GM12878 (cell line): ENCODE results near the gene DPP3. TPM values are rescaled to one million over a fixed set of nuclear protein-coding genes. Genes with fewer than 3 reads are reported as not detected.
"Not testable (repeated sequence)": the region's sequence is repeated elsewhere in the genome, so short reads cannot be mapped to it uniquely, and the experiment has no call there.

Source experiments
- ATAC-seq: fragments of 200-7000 bp; cut with Tn5 transposase; 3 replicates; pipeline ENCODE4 v1.9.1; 2020; ENCODE audit warnings: mild to moderate bottlenecking, moderate library complexity
- BruUV-seq: library from RNA; stranded (reverse); fragments of 400-500 nt; replicated peaks from 2 replicates; lab custom pipeline; 2021; lab: Mats Ljungman, UMichigan
- CTCF ChIA-PET: fragments of 300-600 bp; sonication (Branson Sonifier 250); formaldehyde crosslinking; extraction: SDS; loops from one replicate; lab custom pipeline; 2021; ENCODE audit warnings: inconsistent platforms; lab: Yijun Ruan, JAX
- POLR2A ChIA-PET: fragments of 350-600 bp; formaldehyde crosslinking; extraction: SDS; loops from one replicate; lab custom pipeline; 2021; ENCODE audit warnings: inconsistent platforms; lab: Charles Lee
- RAD21 ChIA-PET: fragments of 300-600 bp; sonication (Branson Sonifier 250); formaldehyde crosslinking; loops from one replicate; lab custom pipeline; 2023; ENCODE audit warnings: antibody characterized with exemption; ENCODE audit not compliant: unreplicated experiment; lab: Charles Lee
- SMC1A ChIA-PET: fragments of 300-600 bp; sonication (Branson Sonifier 250); formaldehyde crosslinking; loops from one replicate; lab custom pipeline; 2023; ENCODE audit not compliant: unreplicated experiment, uncharacterized antibody; lab: Charles Lee
- DNase-seq: peaks from one replicate; pipeline ENCODE4 v3.0.0-alpha.2; 2011; ENCODE audit warnings: low read depth, low spot score
- FAIRE-seq: peaks from 3 replicates; lab custom pipeline; 2011; peaks lifted over from hg19 to GRCh38; lab: Jason Lieb, UNC
- H2AFZ ChIP-seq: 2 replicates; pipeline ENCODE4 v1.6.0; 2011; ENCODE audit warnings: low read depth, low read length, control low read depth; ENCODE audit not compliant: control insufficient read depth
- H3K27ac ChIP-seq: 2 replicates; pipeline ENCODE4 v1.5.1; 2011; ENCODE audit warnings: control low read depth; ENCODE audit not compliant: control insufficient read depth, insufficient read depth
- H3K27me3 ChIP-seq, 2 experiments: replicated peaks in 1 of 2; 2 replicates each; pipeline versions ENCODE4 v1.6.0 to v1.6.1; 2011; ENCODE audit warnings: low read length in 1 of 2; ENCODE audit not compliant: control insufficient read depth in 2 of 2, insufficient read depth in 2 of 2
- H3K36me3 ChIP-seq, 2 experiments: 2 replicates each; pipeline ENCODE4 v1.5.1; 2011; ENCODE audit warnings: low read length in 1 of 2; ENCODE audit not compliant: control insufficient read depth in 2 of 2, insufficient read depth in 2 of 2
- H3K4me1 ChIP-seq: 2 replicates; pipeline ENCODE4 v1.6.1; 2011; ENCODE audit warnings: mild to moderate bottlenecking, low read length, moderate library complexity, mixed read lengths; ENCODE audit not compliant: control insufficient read depth, insufficient read depth
- H3K4me2 ChIP-seq: 2 replicates; pipeline ENCODE4 v1.6.0; 2011; ENCODE audit warnings: control low read depth; ENCODE audit not compliant: control insufficient read depth, insufficient read depth
- H3K4me3 ChIP-seq: fragments of 200-600 bp; sonication (generic); 2 replicates; pipeline ENCODE4 v1.5.1; 2016
- H3K79me2 ChIP-seq: 2 replicates; pipeline ENCODE4 v1.6.0; 2011; ENCODE audit warnings: low read length; ENCODE audit not compliant: control insufficient read depth, insufficient read depth
- H3K9ac ChIP-seq: 2 replicates; pipeline ENCODE4 v1.8.0; 2011; ENCODE audit warnings: low read length, control low read depth, mixed read lengths; ENCODE audit not compliant: control insufficient read depth, insufficient read depth
- H3K9me3 ChIP-seq: replicated peaks from 3 replicates; pipeline ENCODE4 v1.5.1; 2011; ENCODE audit warnings: mild to moderate bottlenecking, low read length; ENCODE audit not compliant: control insufficient read depth, insufficient read depth
- H4K20me1 ChIP-seq: 2 replicates; pipeline ENCODE4 v1.6.0; 2011; ENCODE audit not compliant: control insufficient read depth, insufficient read depth
- CREM ChIP-seq: IDR thresholded peaks from 2 replicates; pipeline ENCODE4 v1.6.1; 2014; ENCODE audit warnings: antibody characterized with exemption, low read depth
- MXI1 ChIP-seq: fragments of 150-350 bp; IDR thresholded peaks from 2 replicates; pipeline ENCODE4 v1.6.1; 2011; ENCODE audit warnings: low read depth, mild to moderate bottlenecking, inconsistent platforms, low read length, improper control_type of control experiment
- RAD51 ChIP-seq: fragments of 450-650 bp; IDR thresholded peaks from 2 replicates; pipeline ENCODE4 v1.6.1; 2016; ENCODE audit warnings: moderate library complexity, mild to moderate bottlenecking, inconsistent platforms
- STAT1 ChIP-seq: fragments of 450-650 bp; conservative IDR thresholded peaks from 2 replicates; pipeline ENCODE4 v1.6.1; 2014; ENCODE audit warnings: antibody characterized with exemption, mild to moderate bottlenecking
- ZNF24 ChIP-seq: fragments of 450-650 bp; IDR thresholded peaks from 2 replicates; pipeline ENCODE4 v1.6.1; 2017; ENCODE audit warnings: antibody characterized with exemption, mild to moderate bottlenecking
- WGBS: methylation state at CpG from one replicate; pipeline ENCODE4 v1.1.6; 2016; ENCODE audit warnings: low lambda C conversion rate; ENCODE audit not compliant: insufficient replicate concordance, insufficient coverage; ENCODE audit errors: missing lambda C conversion rate; 5-methylcytosine and 5-hydroxymethylcytosine counted together
- in situ Hi-C: fragments of 300-500 bp; cut with MboI; formaldehyde crosslinking; loops from 9 replicates; pipeline ENCODE4 v1.14.3; 2018; ENCODE audit warnings: mixed read lengths
- intact Hi-C: fragments of 100-400 bp; cut with micrococcal nuclease; formaldehyde crosslinking; loops from one replicate; pipeline ENCODE4 v1.14.2; 2022; ENCODE audit not compliant: unreplicated experiment
- polyA plus RNA-seq, 11 experiments: library from polyadenylated mRNA; depleted of rRNA in 4 of 11; unstranded in 6 of 11; stranded (reverse) in 5 of 11; fragments of >200 nt; fragmentation: Nextera tagmentation in 4 of 11; fragmentation: Illumina TruSeq in 1 of 11; extraction: Ambion mirVana in 4 of 11; extraction: Trizol in 1 of 11; gene quantifications; 1 replicate in 1 of 11; 2 replicates in 10 of 11; pipeline versions ENCODE4 v1.2.1 to v1.2.3, GENCODE V29; 2011 to 2016; ENCODE audit warnings: inconsistent platforms in 2 of 11, missing spikeins in 2 of 11, low read depth in 1 of 11
- total RNA-seq, 4 experiments: library from RNA; depleted of rRNA in 3 of 4; stranded (reverse); fragments of >200 nt in 3 of 4; fragmentation: Illumina TruSeq in 1 of 4; extraction: Trizol in 1 of 4; gene quantifications; 2 replicates each; pipeline versions ENCODE4 v1.2.1 to v1.2.3, GENCODE V29; 2013 to 2021
- TF ChIP-seq, protein P1 (sequence below): fragments of 450-650 bp; IDR thresholded peaks from 2 replicates; pipeline ENCODE4 v1.6.1; 2017; ENCODE audit warnings: borderline replicate concordance
- TF ChIP-seq, protein P2 (sequence below): IDR thresholded peaks from 2 replicates; pipeline ENCODE4 v1.6.1; 2012; ENCODE audit warnings: mild to moderate bottlenecking, low read depth, low read length
- TF ChIP-seq, protein P3 (sequence below): fragments of 150-350 bp; IDR thresholded peaks from 2 replicates; pipeline ENCODE4 v1.6.1; 2014; ENCODE audit warnings: mild to moderate bottlenecking, low read depth, low read length

DPP3 gene
- total and polyA plus RNA-seq, 10 of the 15 experiments (the other 5 are each of a cell fraction or from before 2014, with no cell fraction given) = 6.0 to 117 (median 78.1) TPM

DNA sequence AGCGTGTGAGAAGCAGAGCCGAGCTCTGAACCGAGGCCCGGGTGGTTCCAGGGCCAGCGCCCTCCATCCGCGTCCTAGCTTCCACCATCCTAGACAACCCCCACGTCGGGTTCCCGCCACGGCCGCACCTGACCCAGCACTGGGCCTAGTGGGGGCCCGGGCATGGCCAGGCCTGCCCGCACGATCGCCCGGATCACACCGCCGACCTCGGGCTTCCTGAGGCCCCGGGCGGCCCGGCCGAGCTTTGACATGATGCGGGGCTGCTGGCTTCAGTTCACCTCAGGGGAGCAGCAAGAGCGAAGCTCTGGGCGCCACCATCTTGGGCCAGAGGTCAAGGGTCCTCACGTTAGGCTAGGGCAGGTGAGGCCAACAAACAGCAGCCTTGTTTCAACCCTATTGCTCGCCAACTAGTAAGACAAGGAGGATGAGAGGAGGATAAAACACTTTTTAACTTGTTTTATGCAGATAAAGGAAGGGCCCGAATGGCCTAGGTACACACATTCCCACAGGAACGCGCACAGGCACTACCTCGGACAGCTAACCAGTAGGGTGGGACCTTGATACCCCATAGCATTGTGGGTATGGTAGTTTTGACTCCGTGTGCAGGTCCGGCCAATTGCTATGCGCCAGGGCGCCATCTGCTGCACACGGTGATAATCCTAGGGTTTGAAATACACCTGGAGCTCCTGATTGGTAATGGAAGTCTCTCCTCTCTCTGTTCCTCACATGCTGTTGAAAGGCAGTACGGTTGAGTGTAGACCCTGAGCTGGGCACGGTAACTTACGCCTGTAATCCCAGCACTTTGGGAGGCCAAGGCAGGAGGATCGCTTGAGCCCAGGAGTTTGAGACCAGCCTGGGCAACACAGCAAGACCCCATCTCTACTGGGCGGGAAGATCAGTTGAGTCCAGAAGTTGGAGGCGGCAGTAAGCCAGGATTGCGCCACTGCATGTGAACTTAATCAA lies 41.4 kb upstream of the DPP3 start, which contains the start of gene MRPL11 (continued):
- peak; percentile 80; the same call in 1 of the 2 replicates for TF ChIP-seq CREM
- peak; percentile 96; the same call in 1 of the 2 replicates for TF ChIP-seq STAT1
- TF ChIP-seq, protein P1, sequence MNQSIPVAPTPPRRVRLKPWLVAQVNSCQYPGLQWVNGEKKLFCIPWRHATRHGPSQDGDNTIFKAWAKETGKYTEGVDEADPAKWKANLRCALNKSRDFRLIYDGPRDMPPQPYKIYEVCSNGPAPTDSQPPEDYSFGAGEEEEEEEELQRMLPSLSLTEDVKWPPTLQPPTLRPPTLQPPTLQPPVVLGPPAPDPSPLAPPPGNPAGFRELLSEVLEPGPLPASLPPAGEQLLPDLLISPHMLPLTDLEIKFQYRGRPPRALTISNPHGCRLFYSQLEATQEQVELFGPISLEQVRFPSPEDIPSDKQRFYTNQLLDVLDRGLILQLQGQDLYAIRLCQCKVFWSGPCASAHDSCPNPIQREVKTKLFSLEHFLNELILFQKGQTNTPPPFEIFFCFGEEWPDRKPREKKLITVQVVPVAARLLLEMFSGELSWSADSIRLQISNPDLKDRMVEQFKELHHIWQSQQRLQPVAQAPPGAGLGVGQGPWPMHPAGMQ = peak; percentile 99
- TF ChIP-seq, protein P2, sequence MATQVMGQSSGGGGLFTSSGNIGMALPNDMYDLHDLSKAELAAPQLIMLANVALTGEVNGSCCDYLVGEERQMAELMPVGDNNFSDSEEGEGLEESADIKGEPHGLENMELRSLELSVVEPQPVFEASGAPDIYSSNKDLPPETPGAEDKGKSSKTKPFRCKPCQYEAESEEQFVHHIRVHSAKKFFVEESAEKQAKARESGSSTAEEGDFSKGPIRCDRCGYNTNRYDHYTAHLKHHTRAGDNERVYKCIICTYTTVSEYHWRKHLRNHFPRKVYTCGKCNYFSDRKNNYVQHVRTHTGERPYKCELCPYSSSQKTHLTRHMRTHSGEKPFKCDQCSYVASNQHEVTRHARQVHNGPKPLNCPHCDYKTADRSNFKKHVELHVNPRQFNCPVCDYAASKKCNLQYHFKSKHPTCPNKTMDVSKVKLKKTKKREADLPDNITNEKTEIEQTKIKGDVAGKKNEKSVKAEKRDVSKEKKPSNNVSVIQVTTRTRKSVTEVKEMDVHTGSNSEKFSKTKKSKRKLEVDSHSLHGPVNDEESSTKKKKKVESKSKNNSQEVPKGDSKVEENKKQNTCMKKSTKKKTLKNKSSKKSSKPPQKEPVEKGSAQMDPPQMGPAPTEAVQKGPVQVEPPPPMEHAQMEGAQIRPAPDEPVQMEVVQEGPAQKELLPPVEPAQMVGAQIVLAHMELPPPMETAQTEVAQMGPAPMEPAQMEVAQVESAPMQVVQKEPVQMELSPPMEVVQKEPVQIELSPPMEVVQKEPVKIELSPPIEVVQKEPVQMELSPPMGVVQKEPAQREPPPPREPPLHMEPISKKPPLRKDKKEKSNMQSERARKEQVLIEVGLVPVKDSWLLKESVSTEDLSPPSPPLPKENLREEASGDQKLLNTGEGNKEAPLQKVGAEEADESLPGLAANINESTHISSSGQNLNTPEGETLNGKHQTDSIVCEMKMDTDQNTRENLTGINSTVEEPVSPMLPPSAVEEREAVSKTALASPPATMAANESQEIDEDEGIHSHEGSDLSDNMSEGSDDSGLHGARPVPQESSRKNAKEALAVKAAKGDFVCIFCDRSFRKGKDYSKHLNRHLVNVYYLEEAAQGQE = no peak
- peak; percentile 82 for TF ChIP-seq MXI1
- TF ChIP-seq, protein P3, sequence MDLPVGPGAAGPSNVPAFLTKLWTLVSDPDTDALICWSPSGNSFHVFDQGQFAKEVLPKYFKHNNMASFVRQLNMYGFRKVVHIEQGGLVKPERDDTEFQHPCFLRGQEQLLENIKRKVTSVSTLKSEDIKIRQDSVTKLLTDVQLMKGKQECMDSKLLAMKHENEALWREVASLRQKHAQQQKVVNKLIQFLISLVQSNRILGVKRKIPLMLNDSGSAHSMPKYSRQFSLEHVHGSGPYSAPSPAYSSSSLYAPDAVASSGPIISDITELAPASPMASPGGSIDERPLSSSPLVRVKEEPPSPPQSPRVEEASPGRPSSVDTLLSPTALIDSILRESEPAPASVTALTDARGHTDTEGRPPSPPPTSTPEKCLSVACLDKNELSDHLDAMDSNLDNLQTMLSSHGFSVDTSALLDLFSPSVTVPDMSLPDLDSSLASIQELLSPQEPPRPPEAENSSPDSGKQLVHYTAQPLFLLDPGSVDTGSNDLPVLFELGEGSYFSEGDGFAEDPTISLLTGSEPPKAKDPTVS = no peak
- TF ChIP-seq ZNF24 = no peak
- TF ChIP-seq RAD51 = 0 out of 2 replicates have a peak, but pooled peaks have one; percentile 34

DNA sequence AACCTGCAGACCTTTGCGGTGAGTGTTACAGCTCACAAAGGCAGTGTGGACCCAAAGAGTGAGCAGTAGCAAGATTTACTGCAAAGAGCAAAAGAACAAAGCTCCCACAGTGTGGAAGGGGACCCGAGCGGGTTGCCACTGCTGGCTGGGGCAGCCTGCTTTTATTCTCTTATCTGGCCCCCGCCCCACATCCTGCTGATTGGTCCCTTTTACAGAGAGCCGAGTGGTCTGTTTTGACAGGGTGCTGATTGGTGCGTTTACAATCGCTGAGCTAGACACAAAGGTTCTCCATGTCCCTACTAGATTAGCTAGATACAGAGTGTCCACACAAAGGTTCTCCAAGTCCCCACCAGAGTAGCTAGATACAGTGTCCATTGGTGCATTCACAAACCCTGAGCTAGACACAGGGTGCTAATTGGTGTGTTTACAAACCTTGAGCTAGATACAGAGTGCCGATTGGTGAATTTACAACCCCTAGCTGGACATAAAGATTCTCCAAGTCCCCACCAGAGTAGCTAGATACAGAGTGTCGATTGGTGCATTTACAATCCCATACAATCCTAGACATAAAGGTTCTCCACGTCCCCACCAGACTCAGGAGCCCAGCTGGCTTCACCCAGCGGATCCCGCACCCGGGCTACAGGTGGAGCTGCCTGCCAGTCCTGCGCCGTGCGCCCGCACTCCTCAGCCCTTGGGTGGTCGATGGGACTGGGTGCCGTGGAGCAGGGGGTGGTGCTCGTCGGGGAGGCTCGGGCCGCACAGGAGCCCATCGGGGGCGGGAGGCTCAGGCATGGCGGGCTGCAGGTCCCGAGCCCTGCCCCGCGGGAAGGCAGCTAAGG lies 39.9 kb upstream of the DPP3 start:
- in situ Hi-C loops, H3K4me1 ChIP-seq, H3K4me2 ChIP-seq, BruUV-seq, H2AFZ ChIP-seq, FAIRE-seq, H3K9me3 ChIP-seq, H3K27ac ChIP-seq, ATAC-seq, H3K4me3 ChIP-seq, H3K79me2 ChIP-seq, H3K27me3 ChIP-seq, H4K20me1 ChIP-seq, H3K36me3 ChIP-seq, DNase-seq, intact Hi-C loops, H3K9ac ChIP-seq: not testable (repeated sequence)
- SMC1A ChIA-PET = interaction anchor here (1.4 to 1.5 kb wide), 2 partner anchors 39 to 238 kb away, joined by 3 to 4 read pairs; no protein-coding TSS in a partner anchor
- POLR2A ChIA-PET = interaction anchor here (0.6 kb wide), 1 partner anchor 76 kb away, joined by 8 read pairs; no protein-coding TSS in a partner anchor
- RAD21 ChIA-PET = interaction anchor here (0.6 to 2.2 kb wide), 6 partner anchors 19 to 238 kb away, joined by 4 to 19 read pairs (median 4); partner anchors contain the start of gene PELI3
- CTCF ChIA-PET = interaction anchor here (0.7 to 5.1 kb wide), 8 partner anchors 11 to 238 kb away, joined by 3 to 46 read pairs (median 30); partner anchors contain the start of genes DPP3, PELI3 and RBM4B
- WGBS = 69% methylated on average over 23 of the region's 29 CpGs
